Measurements from ENCODE around the gene RBM20.
"Not testable (repeated sequence)": the region's sequence is repeated elsewhere in the genome, so short reads cannot be mapped to it uniquely, and the experiment has no call there.

RBM20 gene

GRCh38 chr10:110708776-110709443 lies 64.8 kb downstream of the RBM20 start:
- DNase-seq: no peak

DNA sequence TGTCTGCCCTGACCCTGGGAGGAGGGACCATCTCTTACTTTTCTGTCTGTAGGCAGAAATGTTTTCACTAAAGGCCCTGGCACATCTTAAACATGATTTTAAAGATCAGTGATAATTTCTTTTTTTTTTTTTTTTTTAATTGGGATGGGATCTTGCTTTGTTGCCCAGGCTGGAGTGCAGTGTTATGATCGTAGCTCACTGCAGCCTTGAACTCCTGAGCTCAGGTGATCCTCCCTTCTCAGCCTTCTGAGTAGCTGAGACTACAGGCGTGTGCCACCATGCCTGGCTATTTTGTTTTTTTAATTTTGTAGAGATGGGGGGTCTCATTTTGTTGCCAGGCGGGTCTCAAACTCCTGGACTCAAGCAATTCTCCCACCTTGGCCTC lies 65.3 kb downstream of the RBM20 start:
- no peak for DNase-seq

GRCh38 chr10:110709964-110710587 lies 65.9 kb downstream of the RBM20 start:
- DNase-seq: no peak

GRCh38 chr10:110710621-110711020 lies 66.5 kb downstream of the RBM20 start:
- DNase-seq: no peak

GRCh38 chr10:110711382-110711781 lies 67.2 kb downstream of the RBM20 start:
- DNase-seq: no peak

- no peak for DNase-seq
Observed at GRCh38 chr10:110714356-110714755, 70.2 kb downstream of the RBM20 start.

- DNase-seq: no peak
Observed at GRCh38 chr10:110717781-110718589, 73.8 kb downstream of the RBM20 start.

DNA sequence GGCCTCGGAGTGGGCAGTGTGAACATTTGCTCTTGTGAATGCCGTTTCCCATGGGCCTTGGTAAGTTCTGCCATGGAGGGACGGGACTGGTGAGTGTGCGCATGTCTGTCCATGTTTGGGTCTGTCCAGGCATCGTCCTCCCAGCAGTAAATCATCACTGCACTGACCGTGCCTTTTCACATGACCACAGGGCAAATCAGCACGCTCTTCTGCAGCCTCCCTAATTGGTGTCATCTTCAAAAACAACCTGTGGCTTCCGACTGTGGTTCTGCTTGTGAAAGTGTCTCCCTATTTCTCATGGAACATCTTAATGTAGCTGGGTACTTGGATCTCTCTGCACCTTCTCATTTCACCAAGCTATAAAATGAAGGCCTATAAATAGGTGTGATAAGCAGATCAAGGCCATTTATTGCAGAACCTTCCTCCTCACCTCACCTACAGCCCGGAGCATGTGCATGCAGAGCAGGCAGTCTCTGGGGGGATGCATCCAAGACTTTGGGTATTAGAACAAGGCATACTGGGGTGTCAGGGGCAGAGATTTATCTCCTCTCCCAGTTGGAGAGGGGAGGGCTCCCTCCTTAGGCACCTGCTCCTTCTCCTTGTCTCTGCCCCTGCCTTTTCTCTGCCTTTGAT lies 77.4 kb downstream of the RBM20 start:
- DNase-seq: no peak

DNA sequence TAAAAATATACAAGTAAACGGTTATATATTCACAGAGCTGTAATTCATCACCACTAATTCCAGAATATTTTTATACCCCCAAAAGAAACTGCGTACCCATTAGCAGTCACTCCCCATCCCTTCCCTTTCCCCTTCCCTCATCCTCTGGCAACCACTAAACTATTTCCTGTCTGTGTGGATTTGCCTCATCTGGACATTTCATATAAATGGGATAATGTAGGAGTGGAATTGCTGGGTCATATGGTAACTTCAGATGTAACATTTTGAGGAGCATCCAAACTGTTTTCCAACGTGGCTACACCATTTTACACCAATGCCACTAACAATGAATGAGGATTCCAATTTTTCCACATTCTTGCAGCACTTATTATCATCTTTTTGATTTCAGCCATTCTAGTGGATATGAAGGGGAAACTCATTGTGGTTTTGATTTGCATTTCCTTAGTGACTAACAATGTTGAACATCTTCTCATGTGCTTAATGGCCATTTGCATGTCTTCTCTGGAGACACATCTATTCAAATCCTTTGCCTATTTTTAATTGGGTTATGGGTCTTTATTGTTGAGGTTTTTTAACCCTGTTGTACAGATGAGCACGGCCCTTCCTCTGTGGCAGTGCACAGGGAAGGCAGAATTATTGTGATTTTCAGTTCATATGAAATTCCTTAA lies 79.2 kb downstream of the RBM20 start:
- DNase-seq: no peak

GRCh38 chr10:110724116-110724921 lies 80.2 kb downstream of the RBM20 start:
- DNase-seq: no peak

DNA sequence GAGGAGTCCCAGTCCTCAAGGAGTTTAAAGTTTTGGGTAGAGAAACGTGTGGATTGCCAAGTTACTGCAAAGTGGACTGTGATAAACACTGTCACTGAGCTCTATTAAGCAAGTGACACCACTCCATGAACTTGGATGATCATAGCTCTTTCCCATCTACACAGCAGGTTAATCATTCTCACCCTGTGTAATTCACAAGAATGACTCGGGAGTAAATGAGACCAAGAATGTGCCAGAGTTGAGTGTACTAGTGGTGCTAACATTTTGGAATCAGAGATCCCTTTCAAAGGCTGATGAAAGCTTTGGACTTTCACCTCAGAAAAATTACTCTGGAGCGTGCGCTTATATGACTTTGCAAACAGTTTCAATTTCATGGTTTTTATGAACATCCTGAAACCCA lies 80.8 kb downstream of the RBM20 start:
- no peak for DNase-seq

GRCh38 chr10:110725801-110726630 lies 81.9 kb downstream of the RBM20 start:
- no peak for DNase-seq

- not testable (repeated sequence) for DNase-seq
Observed at GRCh38 chr10:110727785-110728184, 83.6 kb downstream of the RBM20 start.

GRCh38 chr10:110730345-110731050 lies 86.4 kb downstream of the RBM20 start:
- no peak for DNase-seq

DNA sequence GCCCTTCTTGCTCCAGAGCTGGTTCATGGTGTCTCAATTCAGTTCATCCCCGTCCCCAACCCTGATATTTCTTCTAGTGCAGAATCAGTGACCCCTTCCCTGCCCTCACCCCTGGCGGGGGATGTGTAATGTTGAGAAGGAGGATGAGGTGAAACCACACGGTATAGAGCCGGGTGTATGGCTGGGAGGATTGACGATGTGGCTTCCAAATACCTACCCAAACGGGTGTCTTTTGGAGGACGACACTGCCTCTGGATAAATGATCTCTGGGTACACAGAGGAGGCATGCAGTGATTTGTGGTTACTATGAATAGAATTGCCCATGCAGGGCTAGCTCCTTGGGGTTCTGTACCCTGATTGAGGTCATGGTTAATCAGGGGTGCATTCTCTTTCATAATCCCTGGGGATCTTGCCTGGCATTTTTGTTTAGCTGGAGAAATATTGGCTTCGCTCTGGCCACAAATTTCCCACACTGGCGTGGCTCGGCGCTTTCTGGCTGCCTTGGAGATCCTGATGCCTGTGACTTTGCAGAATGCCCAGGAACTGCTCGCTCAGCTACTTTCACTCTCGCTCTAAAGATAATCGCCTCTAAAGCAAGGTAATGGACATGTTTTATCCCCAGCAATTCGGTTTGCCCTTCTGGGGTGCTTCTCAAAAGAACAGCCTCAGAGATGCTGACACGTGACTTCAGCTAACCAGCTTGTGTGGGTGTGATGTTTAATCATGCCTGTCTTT lies 89.2 kb downstream of the RBM20 start:
- no peak for DNase-seq

GRCh38 chr10:110735620-110736027 lies 91.5 kb downstream of the RBM20 start:
- no peak for DNase-seq

DNA sequence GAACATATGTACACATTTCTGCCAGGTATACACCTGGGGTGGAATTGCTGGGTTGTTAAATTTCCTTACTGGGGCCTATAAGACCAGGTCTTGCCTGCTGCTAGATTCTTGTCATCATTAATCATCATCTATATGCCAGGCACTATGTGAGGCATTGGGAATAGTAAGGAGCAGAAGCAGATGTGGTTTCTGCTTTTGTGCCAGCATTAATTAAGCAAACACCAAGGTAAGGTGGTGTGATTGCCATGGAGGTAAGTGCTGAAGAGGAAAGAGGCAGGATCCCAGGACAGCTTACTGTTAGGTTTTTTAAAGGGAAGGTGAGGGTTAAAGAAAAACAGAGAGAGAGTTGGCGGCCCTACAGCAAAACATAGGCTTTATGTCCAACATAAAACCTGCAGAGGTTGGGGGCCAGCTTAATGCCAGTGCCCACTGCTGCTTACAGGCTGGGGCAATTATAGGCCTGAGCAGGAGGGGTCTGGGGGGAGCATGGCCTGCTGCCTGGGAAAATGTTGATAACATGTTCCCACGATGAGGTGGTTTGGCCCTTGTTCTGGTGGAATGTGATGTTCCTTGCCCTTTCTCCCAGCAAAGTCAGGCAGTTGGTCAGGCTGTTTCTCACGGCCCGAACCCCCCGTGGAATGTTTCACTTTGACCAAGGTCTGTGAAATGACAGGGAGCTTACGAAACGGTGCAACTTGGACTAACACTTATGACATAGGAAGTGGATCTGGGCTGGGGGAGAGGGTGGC lies 93.9 kb downstream of the RBM20 start:
- no peak for DNase-seq

GRCh38 chr10:110739811-110740271 lies 95.7 kb downstream of the RBM20 start:
- DNase-seq: no peak

- DNase-seq: no peak
Observed at GRCh38 chr10:110742801-110743200, 98.7 kb downstream of the RBM20 start.
